Stimulated activated CD4-positive, alpha-beta T cell treated with anti-CD3 and anti-CD28 coated beads, Interleukin-15, amount 100 ng/mL, for 48 hours (primary cell): ENCODE data around the gene PCK1.
"Not testable (repeated sequence)": the region's sequence is repeated elsewhere in the genome, so short reads cannot be mapped to it uniquely, and the experiment has no call there.

Source experiments
- DNase-seq, 2 donors: peaks; one replicate each; pipeline ENCODE4 v3.0.0-alpha.2; 2020; ENCODE audit warnings: low read depth in 2 of 2

PCK1 gene

GRCh38 chr20:57560554-57561355 lies at the start of gene PCK1:
Gene PCK1, plus strand, starts transcription at chr20:57561110. Its CDS starts 302 bp downstream, at chr20:57561412.
- no peak for DNase-seq

DNA sequence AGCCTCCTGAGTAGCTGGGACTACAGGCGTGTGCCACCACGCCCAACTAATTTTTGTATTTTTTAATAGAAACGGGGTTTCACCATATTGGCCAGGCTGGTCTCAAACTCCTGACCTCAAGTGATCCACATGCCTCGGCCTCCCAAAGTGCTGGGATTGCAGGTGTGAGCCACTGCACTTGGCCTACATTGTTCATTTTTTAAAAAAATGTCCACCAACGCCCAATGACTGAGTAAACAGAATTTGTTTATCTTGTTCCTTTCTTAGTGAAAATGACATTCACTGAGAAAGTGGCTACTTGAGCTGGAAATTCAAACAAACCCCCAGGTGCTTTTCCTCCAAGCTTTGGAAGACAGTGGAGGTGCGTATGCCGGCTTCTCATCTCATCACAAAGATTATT lies 49.2 kb upstream of the PCK1 start:
- not testable (repeated sequence) for DNase-seq

GRCh38 chr20:57512432-57512831 lies 48.5 kb upstream of the PCK1 start:
- DNase-seq, result no peak

DNA sequence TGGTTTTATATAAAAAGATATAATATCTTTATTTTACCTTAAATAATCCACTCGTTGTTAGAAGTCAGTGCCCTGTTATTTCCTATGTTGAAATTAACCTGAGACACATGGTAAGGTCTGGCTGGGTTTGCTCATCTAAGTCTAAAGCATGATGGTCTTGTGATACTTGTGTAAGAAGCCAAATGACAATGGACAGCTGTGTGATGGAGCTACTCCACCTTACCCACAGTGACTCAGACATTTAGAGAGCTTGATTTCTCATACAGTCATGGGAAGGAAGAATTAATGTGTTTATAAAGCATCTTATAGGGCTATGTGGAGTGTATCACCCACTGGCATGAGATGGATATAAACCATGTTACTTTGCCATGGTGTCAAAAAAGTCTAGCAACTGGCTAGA lies 47.7 kb upstream of the PCK1 start:
- no peak for DNase-seq

DNA sequence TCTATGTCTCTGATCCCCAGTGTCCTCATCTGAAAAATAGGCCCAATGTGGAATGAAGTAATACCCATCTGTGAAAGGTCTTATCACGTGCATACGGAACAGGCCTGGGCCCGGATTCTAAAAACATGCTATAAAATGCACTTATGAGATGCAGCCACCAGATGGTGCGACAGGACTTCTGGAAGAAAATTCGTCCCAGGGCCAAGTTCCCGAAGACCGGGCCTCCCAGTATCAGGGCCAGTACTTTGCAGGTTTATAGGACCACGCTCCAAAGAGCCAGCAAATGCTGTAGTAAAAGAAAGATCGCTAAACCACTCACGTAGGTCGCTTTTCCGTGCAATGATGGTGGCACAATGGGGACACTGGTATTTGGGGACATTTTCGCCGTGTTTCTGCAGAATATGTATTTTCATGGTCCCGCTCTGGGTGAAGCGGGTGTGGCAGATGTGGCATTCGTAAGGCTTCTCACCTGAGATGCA lies 46.6 kb upstream of the PCK1 start:
- DNase-seq, result peak in 1 of 2 donors; percentile 24

- DNase-seq, result no peak
Measured at GRCh38 chr20:57517904-57518303, 43.0 kb upstream of the PCK1 start.

DNA sequence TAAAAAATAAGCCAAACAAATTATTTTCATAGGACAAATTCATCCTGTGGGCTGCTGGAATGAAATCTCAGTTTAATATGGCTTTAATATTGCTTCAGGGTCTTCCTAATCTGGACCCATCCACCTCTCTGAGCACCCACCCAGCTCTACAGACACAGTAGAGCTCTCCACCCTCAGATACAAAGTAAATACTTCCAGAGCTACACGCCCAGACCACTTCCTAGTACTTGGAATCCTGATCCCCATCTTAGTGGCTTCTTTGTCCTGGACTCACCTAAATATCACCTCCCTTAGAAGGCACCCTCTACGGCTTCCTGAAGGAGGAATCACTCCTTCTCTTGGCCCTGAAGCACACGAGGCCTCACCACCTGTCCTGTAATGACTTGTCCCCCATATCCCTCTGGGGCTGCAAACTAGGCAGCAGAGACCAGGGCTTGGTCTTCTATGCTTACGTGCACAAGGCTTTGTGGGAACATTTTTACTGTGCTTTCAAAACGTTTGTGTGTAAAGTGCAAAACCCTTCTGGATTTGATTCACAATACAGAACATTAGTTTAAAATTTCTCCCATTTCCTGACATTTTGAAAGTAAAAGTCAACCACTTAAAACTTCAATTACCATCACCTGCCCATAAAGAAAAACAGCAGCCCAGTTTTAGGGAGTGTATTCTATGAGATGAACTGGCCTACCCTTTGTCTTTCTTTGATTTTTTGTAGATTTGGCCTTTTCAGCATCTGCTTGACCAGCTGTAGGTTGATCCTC lies 38.4 kb upstream of the PCK1 start:
- no peak for DNase-seq

GRCh38 chr20:57523782-57524181 lies 37.1 kb upstream of the PCK1 start:
- no peak for DNase-seq

DNA sequence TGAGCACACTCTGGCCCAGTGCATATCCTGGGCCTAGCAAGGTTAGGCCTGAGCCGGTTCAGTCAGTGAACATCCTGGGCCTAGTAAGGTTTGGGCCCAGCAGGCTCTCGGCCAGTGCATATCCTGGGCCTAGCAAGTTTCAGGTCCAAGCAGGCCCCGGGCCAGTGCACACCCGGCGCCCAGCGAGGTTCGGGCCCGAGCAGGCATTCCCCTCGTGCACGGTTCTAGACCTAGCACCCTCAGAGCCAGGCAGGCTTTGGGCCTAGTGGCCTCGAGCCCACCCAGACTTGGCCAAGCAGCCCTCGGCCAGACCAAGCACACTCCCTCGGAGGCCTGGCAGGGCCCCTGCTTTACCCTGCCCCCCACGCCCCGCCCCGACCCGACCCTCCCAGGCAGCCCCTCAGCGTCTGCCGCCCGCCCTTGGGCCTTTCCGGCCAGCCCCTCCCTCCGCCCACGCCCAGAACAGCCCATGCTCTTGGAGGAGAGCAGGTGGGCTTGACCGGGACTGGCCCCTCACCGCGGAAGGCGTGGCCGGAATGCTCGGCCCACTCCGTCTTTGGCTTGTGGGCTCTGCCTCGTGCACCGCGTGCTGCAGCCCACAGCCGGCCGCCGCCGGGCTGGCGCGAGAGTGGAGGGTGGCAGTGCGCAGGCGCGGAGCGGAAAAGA lies 36.3 kb upstream of the PCK1 start, which contains the start of gene CTCFL:
Gene CTCFL (minus strand): TSS at position 630 of the 666 bp plus-strand sequence. CDS start 935 bp downstream, outside the sequence.
- DNase-seq, result no peak

DNA sequence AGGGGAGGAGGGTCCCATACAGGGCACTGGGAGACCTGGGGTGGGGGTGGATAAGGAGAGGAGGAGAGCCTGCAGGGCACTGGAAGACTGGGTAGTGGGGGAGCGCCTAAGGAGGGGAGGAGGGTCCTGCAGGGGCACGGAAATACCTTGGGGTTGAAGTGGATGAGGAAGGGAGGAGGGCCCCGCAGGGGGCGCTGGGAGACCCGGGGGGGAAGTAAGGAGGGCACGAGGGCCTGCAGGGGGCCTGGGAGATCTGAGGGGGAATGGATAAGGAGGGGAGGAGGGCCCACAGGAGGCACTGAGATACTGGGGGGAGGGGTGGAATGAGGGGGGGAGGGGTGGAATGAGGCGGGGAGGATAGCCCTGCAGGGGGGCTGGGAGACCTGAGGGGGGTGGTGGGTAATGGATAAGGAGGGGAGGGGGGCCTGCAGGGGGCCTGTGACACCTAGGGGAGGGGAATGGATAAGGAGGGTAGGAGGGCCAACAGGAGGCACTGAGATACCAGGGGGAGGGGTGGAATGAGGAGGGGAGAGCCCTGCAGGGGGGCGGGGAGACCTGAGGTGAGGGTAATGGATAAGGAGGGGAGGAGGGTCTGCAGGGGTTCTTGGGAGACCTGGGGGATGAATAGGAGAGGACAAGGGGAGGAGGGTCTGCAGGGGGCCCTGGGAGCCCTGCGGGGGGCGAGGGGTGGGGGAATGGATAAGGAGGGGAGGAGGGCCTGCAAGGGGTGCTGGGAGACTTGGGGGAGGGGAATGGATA lies 35.4 kb upstream of the PCK1 start:
- no peak for DNase-seq

DNA sequence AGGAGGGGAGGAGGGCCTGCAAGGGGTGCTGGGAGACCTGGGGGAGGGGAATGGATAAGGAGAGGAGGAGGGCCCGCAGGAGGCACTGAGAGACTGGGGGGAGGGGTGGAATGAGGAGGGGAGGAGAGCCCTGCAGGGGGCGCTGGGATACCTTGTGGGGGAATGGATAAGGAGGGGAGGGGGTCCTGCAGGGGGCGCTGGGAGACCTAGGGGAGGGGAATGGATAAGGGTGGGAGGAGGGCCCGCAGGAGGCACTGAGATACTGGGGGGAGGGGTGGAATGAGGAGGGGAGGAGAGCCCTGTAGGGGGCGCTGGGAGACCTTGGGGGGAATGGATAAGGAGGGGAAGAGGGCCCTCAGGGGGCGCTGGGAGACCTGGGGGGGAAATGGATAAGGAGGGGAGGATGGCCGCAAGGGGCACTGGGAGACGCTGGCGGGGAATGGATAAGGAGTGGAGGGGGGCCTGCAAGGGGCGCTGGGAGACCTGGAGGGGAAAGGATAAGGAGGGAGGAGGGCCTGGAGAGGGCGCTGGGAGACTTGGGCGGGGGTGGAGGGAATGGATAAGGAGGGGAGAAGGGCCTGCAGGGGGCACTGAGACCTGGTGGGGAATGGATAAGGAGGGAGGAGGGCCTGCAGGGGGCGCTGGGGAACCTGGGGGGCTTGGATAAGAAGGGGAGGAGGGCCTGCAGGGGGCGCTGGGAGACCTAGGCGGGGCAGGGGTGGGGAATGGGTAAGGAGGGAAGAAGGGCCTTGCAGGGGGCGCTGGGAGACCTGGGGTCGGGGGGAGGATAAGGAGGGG lies 34.6 kb upstream of the PCK1 start:
- peak in 1 of 2 donors; percentile 9 for DNase-seq

GRCh38 chr20:57526885-57527460 lies 33.9 kb upstream of the PCK1 start:
- DNase-seq, result no peak

- no peak for DNase-seq
Measured at GRCh38 chr20:57527728-57528127, 33.2 kb upstream of the PCK1 start.

GRCh38 chr20:57528148-57528547 lies 32.8 kb upstream of the PCK1 start:
- DNase-seq, result no peak

DNA sequence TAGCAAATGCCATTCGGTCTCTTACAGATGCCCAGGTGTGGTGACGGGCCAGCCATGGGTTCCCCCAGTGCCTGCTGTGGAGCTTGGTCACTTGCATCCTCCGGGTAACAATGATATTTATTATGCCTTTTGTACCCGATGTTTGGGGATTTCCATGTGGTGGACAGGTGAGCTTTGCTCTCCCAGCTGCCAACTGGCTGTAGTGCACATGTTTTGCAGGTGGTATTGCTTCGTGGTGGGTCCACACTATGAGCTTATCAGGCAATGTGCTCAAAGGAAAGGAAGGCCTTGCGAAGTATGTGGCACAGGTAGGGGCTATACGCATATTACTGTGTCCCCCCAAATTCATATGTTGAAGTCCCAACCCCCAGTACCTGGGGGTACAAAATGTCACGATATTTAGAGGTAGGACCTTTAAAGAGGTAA lies 31.7 kb upstream of the PCK1 start:
- DNase-seq, result no peak

DNA sequence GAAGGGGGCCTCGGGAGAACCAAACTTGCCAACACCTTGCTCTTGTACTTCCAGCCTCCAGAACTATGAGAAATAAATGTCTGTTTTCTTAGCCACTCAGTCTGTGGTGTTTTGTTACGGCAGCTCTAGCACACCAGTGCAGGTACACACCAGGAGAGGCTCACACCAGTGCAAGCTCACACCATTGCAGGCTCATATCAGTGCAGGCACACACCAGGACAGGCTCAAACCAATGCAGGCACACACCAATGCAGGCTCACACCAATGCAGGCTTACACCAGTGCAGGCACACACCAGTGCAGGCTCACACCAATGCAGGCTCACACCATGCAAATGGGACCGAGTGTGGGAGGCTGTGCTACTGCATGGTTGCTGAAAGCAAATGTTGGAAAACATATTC lies 31.1 kb upstream of the PCK1 start:
- DNase-seq, result no peak

- no peak for DNase-seq
Measured at GRCh38 chr20:57530327-57530981, 30.5 kb upstream of the PCK1 start.

DNA sequence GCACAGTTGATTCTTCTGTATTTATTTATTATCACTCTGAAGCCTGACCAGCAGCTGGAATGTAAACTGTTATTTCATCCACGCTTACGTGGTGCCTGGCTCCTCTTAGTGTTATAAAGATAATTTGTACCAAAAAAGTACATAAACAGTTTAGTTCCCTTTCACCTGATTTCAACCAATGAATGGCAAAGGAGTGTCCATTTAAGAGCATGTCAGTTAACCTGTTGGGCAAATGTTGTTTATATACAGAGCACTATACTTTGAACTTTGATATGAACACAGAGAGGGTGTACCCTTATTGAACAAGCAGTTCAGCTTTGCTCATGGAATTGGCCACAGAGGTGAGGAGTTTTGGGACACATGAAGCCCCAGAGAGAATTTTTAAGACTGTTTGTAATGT lies 28.8 kb upstream of the PCK1 start:
- no peak for DNase-seq

GRCh38 chr20:57535297-57535696 lies 25.6 kb upstream of the PCK1 start:
- no peak for DNase-seq
